Measurements from ENCODE around the gene IQUB. TPM values are rescaled to one million over a fixed set of nuclear protein-coding genes. Genes with fewer than 3 reads are reported as not detected.

Gene IQUB
- polyA plus RNA-seq: under 1 TPM in 2 of 3 donors, not detected in 1; 0.11 to 0.13 TPM

DNA sequence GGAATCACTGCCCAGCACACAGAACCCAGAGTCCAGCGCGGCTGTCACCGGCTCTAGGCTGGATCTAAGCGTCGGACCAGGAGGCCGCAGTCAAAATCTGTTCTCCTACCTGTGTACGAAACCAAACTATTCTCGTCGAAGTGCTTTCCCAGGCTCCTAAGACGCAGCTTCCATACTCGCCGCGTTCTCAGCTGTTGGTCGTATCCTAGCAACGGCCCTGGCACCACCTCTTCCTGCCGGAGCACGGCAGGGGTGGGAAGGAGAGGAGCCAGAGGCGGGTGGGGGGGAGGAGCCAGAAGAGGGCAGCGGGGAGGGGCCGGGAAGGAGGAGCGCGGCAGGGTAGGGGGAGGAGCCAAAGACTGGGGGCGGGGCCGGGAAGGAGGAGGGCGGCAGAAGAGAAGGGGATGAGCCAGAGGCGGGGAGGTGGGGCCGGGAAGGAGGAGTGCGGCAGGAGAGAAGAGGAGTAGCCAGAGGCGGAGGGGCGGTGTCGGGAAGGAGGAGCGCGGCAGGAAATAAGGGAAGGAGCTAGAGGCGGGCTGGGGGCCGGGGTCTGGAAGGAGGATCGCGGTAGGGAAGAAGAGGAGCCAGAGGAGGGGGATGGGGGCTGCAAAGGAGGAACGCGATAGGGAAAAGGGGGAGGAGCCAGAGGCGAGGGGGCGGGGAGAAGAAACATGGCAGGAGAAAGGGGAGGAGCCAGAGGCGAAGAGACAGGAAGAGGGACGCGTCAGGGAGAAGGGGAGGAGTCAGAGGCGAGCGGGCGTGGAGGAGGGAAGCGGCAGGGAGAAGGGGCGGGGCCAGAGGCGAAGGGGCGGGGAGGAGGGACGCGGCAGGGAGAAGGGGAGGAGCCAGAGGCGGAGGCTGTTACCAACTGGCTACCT is at the start of gene IQUB:
Gene IQUB, minus strand, starts transcription at position 213 of the 878 bp plus-strand sequence. CDS start 22,255 bp downstream, outside the sequence.
- WGBS, 3 donors: 1% methylated on average over 54 of the region's 54 CpGs
- H3K27ac ChIP-seq (ENCODE audit: low read depth, low read length): peak within 1 kb of the TSS; percentile 21

DNA sequence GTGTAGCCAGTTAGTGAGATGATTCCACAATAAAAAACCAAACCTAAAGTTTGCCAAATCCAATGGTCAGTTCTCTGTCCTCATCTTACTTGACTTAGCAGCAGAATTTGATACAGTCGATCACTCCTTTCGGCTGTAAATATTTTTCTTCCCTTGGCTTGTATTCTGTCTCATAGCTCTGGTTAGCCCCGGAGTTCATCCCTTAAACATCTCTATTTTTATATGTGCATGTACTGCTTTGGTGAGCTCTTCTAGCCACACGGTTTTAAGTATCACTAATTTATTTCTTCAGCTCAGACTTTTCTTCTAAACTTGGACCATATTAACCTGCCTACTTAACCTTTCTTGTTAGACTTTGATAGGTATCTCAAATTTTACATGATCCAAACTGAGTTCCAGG is 49.4 kb upstream of the IQUB start:
- no peak overlapping the region for H3K27ac ChIP-seq (ENCODE audit: low read depth, low read length)
- WGBS, 3 donors: 82 to 89% (median 89%) methylated on average over 4 of the region's 4 CpGs

DNA sequence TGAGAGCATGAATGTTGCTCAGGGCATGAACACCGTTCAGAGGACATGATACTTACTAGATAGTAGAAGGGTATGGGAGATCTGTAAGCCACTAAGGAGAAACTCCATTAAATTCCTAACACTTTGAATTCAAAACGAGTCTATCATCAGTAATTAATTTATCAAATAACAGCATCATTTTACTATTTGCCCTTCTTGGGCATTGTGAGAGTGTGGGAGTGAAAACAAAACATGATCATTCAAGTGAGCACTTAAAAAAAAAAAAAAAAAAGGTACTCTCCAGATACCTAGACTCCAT is 46.7 kb upstream of the IQUB start:
- 15 to 31% (median 29%) methylated on average over 2 of the region's 2 CpGs for WGBS, 3 donors
- no peak overlapping the region for H3K27ac ChIP-seq (ENCODE audit: low read depth, low read length)

DNA sequence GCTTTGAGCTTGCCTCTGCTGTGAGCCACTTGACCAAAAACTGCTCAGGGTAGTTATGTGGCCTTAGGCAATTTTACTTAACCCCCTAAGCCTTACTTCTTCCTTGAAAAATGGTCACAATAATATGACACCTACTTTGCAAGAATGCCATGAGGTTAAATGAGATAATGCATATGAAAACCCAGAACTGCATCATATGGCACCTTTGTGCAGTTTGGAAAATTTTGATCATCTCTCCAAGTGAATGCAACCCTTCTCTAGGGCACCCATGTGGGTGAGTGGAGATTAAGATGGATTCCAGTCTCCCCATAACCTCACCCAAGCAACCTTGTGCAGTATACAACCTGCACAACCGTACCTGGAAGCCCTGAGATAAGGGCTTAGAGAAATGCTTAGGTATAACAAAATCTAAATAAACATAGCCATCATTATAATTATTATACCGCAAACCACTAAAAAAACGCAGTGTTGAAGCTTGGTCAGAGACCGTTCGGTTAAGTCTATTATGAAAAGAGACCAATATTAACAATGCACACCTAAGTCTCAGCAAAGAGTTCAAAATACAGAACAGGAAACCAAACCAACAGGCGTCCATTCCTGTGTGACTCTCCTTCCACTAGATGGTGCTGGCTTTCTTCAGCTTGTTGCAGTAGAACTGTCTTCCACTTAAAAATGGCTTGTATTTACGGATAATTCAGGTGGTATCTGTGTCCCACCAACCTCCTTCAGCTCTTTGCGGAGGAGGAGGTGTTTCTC is 46.2 kb upstream of the IQUB start:
- no peak overlapping the region for H3K27ac ChIP-seq (ENCODE audit: low read depth, low read length)
- 23 to 41% (median 40%) methylated on average over 8 of the region's 8 CpGs for WGBS, 3 donors

DNA sequence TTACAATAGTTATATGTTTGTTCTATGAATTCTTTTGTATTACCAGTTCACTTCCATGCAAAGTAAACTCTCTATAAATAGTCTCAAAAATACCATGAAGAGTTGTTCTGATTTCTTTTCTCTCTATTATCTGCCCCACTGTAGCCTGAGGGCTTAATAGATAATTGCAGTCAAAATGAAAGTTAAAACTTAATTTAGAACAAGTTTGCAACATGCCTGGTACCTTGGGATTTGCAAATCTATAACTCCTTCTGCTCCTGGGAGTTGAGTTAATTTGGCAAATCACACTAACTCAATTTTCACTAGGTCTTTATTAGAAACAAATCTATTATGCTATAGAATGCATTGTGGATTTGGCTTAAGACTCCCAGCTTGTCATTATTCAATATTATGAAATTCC is 45.0 kb upstream of the IQUB start:
- no peak overlapping the region for H3K27ac ChIP-seq (ENCODE audit: low read depth, low read length)

DNA sequence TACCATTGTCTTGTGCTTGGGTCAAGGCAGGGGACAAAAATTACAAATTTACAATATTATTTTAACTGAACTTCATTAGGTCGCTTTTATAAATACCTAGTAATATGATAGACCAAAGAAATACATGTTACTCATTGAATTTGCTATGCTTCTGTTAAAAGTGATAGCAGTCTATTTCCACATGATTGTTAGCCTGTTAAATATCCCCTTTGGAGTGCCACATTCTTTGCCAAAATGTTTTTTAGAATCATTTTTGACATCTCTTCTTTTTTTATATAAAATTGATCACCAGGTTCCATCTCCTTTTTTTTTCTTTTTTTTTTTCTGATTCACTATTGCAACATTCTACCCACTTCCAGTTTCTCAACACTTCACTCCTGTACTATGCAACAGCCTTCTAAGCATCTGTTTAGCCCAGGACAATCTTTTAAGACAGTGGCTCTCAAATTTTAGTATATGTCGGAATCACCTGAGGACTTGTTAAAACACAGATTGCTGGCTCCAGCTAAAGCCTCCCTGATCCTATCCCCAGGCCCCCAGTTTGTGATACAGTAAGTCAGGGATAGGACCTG is 39.6 kb upstream of the IQUB start:
- H3K27ac ChIP-seq (ENCODE audit: low read depth, low read length): no peak overlapping the region
- 86 to 90% (median 88%) methylated on average over 2 of the region's 2 CpGs for WGBS, 3 donors

DNA sequence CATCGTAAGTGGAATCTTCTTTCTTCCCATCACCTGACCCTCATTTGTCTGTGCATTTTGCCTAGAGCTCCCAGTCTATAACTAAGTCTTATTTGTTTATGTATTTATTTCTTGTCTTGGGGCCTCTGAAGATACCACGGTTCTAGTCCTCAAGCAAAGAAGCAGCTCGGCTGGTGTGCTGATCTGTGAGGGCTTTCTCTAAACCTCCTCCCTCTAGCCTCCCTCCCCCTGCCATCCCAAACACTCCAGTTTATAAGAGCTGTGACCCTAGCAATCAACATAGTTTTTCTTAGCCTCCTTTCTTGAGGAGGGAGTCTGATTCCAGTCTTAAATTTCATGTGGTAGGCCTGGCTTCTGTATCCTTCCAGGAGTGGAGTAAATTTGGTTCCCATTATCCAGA is 38.9 kb upstream of the IQUB start:
- 79 to 88% (median 83%) methylated on average over 3 of the region's 3 CpGs for WGBS, 3 donors
- H3K27ac ChIP-seq (ENCODE audit: low read depth, low read length): no peak overlapping the region

DNA sequence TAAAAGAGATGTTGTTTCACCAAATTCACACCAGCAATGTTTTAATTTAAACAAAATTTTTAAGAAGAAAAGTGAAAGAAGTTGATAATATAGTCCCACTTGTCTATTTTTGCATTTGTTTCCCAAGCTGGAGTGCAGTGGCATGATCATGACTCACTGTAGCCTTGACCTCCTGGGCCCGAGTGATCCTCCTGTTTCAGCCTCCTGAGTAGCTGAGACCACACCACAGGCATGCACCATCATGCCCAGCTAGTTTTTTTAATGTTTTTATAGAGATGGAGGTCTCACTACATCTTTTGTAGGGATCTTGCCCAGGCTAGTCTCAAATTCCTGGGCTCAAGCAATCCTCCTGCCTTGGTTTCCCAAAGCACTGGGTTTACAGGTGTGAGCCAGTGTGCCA is 37.3 kb upstream of the IQUB start:
- H3K27ac ChIP-seq (ENCODE audit: low read depth, low read length): no peak overlapping the region
- WGBS, 3 donors: 78 to 95% (median 91%) methylated on average over 1 of the region's 1 CpG

DNA sequence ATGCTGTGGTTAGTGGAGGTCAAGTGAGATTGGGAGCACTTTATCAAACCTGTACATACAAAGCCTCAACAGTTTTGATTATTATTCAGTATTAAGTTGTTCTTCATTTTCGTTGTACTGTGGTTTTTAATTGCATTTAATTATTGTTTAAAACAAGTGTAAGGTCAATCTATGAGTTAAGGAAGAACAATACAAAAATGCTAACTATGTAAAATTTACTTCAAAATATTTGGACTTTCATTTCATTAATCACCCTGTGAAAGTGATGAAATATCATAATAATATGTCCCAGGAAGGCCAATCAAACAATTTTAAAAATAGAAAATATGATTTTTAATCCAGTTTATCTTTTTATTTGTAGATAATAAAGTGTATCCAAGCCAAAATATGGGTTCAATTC is 36.8 kb upstream of the IQUB start:
- 56 to 63% (median 62%) methylated on average over 1 of the region's 1 CpG for WGBS, 3 donors

DNA sequence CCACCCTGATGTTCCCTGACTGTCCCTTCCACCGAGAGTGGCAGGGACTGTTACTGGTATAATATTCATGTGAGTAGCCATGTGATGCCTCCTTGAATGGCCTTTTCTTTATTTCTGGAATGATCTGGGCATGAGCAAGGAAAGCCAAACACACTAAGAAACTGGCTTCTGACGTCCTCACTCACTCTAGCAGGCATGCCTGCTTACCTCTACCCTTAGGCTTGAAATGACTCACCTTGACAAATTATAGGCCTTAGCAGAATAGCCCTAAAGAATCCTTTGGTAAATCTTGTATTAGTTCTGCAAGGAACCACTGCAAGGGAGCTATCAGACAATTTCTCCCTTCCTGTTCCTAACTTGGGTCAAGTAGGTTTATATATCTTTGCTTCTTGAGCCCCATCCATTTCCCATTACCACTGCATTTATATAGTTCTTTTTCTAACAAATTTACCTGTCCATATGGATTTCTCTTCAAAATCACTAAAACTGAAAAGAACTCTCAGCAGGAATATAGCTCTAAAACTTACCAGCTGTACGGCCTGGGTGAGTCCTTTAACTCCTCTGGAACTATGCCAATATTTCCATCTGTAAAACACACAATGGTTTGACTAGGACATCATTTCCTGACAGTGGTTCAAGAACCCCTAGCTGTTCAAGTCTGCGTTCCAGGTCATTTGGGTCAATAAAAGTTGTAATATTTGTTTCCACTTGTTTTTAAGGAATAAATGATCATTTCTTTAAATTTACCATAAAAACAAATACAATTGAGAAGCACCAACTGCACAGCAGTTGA is 36.2 kb upstream of the IQUB start:
- 64 to 69% (median 68%) methylated on average over 4 of the region's 4 CpGs for WGBS, 3 donors
- H3K27ac ChIP-seq (ENCODE audit: low read depth, low read length): no peak overlapping the region

More for the DNA sequence above, 36.8 kb upstream of the IQUB start:
- no peak overlapping the region for H3K27ac ChIP-seq (ENCODE audit: low read depth, low read length)

DNA sequence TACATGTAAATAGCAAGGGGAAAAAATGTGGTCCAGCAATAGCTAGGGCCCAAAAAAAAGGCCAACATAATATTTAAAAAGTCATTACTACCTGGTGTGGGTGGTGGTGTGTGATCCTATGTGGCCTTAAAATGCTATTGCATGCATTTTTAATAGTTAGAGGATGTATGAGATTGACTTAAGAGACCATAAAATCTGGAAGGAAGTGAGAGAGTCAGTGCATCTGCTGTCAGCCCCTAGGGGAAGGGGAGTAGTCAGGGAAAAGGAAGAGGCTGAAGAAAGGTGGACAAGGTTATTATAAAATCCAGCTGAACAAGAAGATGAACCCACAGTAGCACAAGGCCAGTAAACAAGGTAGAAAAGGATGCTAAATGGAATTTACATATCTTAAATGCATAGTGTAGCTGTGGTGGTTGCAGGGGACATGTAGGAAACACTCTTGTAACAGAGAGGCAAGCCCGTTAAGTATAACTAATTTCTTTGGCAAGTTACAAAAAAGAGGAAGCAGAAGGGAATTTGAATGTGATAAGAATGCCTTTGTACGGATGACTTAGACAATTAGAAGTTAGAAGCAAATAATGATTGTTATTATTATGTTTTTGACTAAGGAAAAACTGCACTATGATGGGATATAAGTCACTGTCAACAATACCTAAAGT is 35.1 kb upstream of the IQUB start:
- WGBS, 3 donors: 20 to 53% (median 21%) methylated on average over 2 of the region's 2 CpGs
- H3K27ac ChIP-seq (ENCODE audit: low read depth, low read length): no peak overlapping the region

DNA sequence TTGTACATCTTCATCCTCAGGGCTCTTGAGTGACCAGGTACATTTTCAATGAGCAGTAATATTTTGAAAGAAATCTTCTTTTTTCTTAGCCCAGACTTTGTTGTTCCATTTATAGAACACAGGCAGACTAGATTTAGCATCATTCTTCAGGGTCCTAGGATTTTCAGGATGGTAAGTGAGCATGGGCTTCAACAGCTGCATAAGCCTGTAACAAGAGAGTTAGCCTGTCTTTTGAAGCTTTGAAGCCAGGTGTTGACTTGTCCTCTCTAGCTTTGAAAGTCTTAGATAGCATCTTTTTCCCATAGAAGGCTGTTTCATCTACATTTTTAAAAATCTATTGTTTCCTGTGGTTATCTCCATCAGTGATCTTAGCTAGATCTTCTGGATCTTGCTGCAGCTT is 27.7 kb upstream of the IQUB start:
- no peak overlapping the region for H3K27ac ChIP-seq (ENCODE audit: low read depth, low read length)

DNA sequence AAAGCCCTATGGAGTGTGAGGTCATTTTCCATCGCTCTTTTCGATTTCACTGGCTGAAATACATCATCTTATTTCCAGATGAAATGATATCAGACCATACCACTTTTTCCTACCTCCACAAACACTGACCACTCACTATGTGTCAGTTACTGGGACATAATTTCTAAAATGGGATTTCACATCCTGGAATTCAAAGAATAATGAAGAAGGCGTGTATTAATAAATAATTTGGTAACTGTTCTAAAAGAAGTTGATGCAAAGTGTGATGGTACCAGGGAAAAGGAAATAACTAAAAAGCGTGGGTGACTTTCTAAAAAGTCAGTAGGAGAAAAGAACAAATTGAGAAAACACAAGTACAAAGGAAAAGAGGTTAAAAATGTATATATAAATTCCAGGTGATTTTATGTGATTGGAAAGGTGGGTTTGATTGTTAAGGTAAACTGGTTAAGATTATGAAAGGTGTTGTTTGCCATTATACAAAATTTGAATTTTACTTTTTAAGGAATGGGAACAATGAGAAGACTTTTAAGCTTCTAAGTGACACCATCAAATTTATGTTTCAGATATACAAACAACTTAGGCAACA is 24.0 kb upstream of the IQUB start:
- H3K27ac ChIP-seq (ENCODE audit: low read depth, low read length): no peak overlapping the region
- 50 to 53% (median 52%) methylated on average over 4 of the region's 4 CpGs for WGBS, 3 donors

DNA sequence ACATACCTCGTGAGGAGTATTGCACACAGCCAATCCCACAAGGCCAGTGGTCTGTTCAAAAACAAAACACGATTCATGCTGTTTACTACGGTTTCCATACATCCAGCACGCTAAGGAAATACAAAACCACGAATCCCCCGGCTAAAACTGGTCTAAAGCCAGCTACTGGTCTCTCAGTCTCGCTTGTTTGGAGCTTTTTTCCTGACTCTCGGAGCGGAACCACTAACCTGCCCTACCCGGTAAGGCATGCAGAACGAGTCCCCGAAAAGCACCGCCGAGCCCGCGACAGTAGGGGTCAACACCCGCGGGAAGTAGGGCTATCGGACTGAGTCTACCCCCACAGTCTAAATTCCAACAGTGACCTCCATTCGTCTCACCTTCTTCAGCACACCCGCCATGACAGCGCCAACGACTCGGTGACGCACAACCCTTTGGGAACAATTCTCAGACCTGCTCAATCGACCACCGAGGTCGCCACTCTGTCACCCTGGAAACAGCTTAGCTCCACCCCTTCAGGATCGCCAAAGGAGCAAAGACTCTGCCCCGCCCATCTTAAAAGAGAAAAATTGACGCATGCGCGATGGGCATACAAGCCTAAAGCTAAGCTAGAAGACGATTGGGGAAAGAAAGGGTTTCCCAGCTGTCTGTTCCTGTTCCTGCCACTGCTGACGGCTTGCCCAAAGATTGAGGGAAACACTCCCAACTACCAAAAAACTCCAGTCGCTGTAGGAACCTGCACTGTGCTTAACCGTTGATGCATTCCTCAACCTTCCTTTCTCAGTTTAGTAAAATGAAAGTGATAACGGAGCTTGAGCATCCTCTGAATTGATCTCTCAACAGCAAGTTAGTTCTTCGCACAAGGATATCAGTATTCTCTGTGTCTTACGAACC is 23.2 kb upstream of the IQUB start, which contains the start of gene NDUFA5:
Gene NDUFA5, minus strand, starts transcription at position 421 of the 891 bp plus-strand sequence. Its CDS starts 23 bp downstream, at position 398.
- 0 to 1% (median 1%) methylated on average over 40 of the region's 40 CpGs for WGBS, 3 donors
- H3K27ac ChIP-seq (ENCODE audit: low read depth, low read length): no peak within 1 kb of the TSS

DNA sequence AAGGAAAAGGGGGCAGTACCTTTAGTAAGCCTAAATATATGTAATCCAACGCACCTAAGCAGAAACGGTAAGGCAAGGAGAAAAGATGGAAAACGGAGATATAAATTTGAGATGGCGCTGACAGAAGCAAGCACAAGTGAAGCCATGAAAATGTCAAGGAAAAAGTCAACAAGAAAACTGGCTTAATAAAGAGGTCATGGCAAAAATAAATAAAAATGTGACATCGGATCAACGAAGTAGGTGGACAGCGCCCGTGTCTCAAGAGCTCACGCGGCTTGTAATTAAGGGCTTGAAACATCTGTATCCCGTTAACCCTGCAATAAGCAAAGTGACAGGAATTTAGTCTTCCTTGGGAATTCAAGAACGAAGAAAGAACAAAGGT is 22.6 kb upstream of the IQUB start:
- no peak overlapping the region for H3K27ac ChIP-seq (ENCODE audit: low read depth, low read length)

DNA sequence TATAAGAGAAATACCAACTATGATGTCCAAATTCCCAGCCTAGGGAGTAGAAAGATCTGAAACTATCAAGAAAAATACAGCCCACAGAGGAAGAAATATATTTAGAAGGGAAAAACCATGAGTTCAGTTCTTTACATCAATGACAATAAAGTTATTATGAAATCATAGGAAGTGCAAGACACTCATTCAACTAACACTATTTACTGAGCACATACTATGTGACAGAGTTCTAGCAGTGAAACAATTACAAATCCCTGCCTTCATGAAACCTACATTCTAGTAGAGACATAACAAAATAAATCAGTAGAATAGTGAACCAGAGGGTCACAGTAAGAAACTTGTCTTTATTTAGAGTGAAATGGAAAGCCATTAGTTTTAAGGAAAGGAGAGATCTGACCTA is 21.1 kb upstream of the IQUB start:
- no peak overlapping the region for H3K27ac ChIP-seq (ENCODE audit: low read depth, low read length)

More for the DNA sequence above, 22.6 kb upstream of the IQUB start:
- WGBS, 3 donors: 2% methylated on average over 12 of the region's 12 CpGs

DNA sequence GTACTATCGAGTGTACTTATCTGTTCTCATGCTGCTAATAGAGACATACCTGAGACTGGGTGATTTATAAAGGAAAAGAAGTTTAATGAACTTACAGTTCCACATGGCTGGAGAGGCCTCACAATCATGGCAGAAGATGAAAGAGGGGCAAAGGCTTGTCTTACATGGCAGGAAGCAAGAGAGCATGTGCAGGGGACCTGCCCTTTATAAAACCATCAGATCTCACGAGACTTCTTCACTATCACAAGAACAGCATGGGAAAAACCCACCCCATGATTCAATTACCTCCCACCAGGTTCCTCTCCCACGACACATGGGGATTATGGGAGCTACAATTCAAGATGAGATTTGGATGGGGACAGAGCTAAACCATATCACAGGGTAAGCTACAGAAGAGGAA is 18.8 kb upstream of the IQUB start:
- no peak overlapping the region for H3K27ac ChIP-seq (ENCODE audit: low read depth, low read length)
- 89 to 92% (median 89%) methylated on average over 3 of the region's 3 CpGs for WGBS, 3 donors

All from adipose tissue (tissue), 3 donors.